ENCODE measurements around the gene STK10.

STK10 gene

DNA sequence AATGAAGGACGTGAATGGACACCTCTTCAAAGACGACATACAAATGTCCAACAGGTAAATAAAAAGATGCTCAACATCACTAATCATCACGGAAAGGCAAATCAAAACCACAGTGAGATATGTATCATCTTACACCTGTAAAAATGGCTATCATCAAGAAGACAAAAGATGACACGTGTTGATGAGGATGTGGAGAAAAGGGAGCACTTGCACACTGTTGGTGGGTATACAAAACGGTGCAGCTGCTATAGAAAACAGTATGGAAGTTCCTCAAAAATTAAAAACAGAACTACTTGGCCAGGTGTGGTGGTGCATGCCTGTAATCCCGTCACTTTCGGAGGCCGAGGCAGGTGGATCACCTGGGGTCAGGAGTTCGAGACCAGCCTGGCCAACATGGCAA, 47.9 kb downstream of the STK10 start:
- no peaks in the 10 kb centered on the region for H3K4me1 ChIP-seq (ENCODE audit: insufficient read depth, low read length)
- H4K20me1 ChIP-seq (ENCODE audit: insufficient read depth, low read length), result peaks cover 8% of the 10 kb centered on the region; the same call in 1 of the 2 replicates
- H3K4me2 ChIP-seq (ENCODE audit: insufficient read depth, low read length), result no peak overlapping the region
- H3K9me3 ChIP-seq (ENCODE audit: insufficient read depth, low read length, severe bottlenecking), result no peaks in the 10 kb centered on the region
- no peak overlapping the region for H3K27ac ChIP-seq (ENCODE audit: low read length)
- no peak for DNase-seq
- ATAC-seq (ENCODE audit: insufficient read depth, low read depth), result no peak
- no peaks in the 10 kb centered on the region; the same call in 1 of the 2 replicates for H3K36me3 ChIP-seq (ENCODE audit: insufficient read depth, low read length)
- peaks cover 19% of the 10 kb centered on the region for H3K79me2 ChIP-seq (ENCODE audit: insufficient read depth, low read length)
- no peak overlapping the region for H2AFZ ChIP-seq (ENCODE audit: low read depth, low read length)
- no peak for TF ChIP-seq EZH2 (IDR thresholded peaks at IDR 0.05; ENCODE audit: borderline replicate concordance, low read depth, low read length, severe bottlenecking)
- TF ChIP-seq, protein P1, sequence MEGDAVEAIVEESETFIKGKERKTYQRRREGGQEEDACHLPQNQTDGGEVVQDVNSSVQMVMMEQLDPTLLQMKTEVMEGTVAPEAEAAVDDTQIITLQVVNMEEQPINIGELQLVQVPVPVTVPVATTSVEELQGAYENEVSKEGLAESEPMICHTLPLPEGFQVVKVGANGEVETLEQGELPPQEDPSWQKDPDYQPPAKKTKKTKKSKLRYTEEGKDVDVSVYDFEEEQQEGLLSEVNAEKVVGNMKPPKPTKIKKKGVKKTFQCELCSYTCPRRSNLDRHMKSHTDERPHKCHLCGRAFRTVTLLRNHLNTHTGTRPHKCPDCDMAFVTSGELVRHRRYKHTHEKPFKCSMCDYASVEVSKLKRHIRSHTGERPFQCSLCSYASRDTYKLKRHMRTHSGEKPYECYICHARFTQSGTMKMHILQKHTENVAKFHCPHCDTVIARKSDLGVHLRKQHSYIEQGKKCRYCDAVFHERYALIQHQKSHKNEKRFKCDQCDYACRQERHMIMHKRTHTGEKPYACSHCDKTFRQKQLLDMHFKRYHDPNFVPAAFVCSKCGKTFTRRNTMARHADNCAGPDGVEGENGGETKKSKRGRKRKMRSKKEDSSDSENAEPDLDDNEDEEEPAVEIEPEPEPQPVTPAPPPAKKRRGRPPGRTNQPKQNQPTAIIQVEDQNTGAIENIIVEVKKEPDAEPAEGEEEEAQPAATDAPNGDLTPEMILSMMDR (IDR thresholded peaks at IDR 0.05; ENCODE audit: borderline replicate concordance, extremely low read depth, low read length, poor library complexity, severe bottlenecking), result no peak
- H3K9ac ChIP-seq (ENCODE audit: low read depth, low read length), result no peak overlapping the region
- no peak overlapping the region for H3K4me3 ChIP-seq (ENCODE audit: low read depth in 1 of 2, low read length in 2 of 2)
- no peaks in the 10 kb centered on the region for H3K27me3 ChIP-seq (ENCODE audit: insufficient read depth, low read length, poor library complexity)

DNA sequence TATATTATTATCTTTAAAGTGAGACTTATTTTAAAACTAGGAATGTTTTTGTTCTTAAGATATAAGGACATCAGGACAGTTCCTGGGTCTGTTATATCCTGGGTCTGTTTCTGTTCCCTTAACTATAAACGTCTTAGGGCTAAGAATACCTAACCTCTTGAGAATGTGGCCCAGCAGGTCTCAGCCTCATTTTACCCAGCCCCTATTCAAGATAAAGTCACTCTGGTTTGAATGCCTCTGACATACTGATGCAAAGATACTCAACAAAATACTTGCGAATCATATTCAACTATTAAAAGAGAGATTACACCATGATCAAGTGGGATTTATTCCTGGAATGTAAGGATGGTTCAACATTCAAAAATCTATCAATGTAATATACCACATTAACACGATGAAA, 51.0 kb downstream of the STK10 start:
- Histone ChIP-seq H3K27me3 (ENCODE audit: insufficient read depth, low read length, poor library complexity) (no peaks in the 10 kb centered on the region), H3K27ac (ENCODE audit: low read length) (no peak overlapping the region), H3K36me3 (ENCODE audit: insufficient read depth, low read length) (peaks cover 10% of the 10 kb centered on the region), H2AFZ (ENCODE audit: low read depth, low read length) (no peak overlapping the region), H4K20me1 (ENCODE audit: insufficient read depth, low read length) (no peaks in the 10 kb centered on the region; the same call in 1 of the 2 replicates), H3K4me1 (ENCODE audit: insufficient read depth, low read length) (0 out of 2 replicates have a peak, but pooled peaks cover 4% of the 10 kb centered on the region), H3K9ac (ENCODE audit: low read depth, low read length) (no peak overlapping the region), H3K4me2 (ENCODE audit: insufficient read depth, low read length) (no peak overlapping the region), H3K9me3 (ENCODE audit: insufficient read depth, low read length, severe bottlenecking) (no peaks in the 10 kb centered on the region), H3K79me2 (ENCODE audit: insufficient read depth, low read length) (peaks cover 11% of the 10 kb centered on the region), H3K4me3 (ENCODE audit: low read depth in 1 of 2, low read length in 2 of 2) (no peak overlapping the region)
- no peak for ATAC-seq (ENCODE audit: insufficient read depth, low read depth)
- DNase-seq, result no peak
- TF ChIP-seq, protein P1 (IDR thresholded peaks at IDR 0.05; ENCODE audit: borderline replicate concordance, extremely low read depth, low read length, poor library complexity, severe bottlenecking), result no peak
- no peak for TF ChIP-seq EZH2 (IDR thresholded peaks at IDR 0.05; ENCODE audit: borderline replicate concordance, low read depth, low read length, severe bottlenecking)

DNA sequence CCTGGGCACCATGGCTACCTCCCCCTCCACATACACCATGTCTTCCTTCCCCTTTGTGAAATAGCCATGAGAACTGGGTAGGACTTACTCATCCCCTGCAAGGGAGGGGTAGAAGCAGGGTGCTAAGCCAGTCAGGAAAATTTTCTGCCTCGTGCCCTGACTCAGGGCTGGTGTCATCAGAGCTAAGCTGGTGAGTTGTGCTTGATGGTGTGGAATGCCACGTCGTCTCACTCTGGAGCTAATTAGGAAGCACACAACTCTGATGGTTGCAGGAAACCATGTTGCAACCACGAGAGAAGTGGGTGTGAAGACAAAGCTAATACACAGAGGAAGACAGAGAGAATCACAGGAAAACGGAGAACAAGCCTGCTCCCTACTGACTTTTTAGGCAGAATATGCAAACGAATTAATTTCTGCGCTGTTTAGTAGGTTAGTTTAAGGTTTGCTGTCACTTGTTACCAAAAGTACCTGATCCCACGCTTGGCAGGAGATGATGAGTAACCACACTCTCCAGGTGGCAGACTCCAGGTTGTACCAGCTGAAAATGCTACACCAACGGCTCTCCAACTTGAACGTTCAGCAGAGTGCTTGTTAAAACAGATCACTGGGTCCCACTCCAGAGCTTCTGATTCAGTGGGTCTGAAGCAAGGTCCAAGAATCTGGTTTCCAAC, 54.5 kb downstream of the STK10 start:
- no peaks in the 10 kb centered on the region for H3K27me3 ChIP-seq (ENCODE audit: insufficient read depth, low read length, poor library complexity)
- no peak for DNase-seq
- no peak overlapping the region for H3K27ac ChIP-seq (ENCODE audit: low read length)
- no peak overlapping the region for H3K9ac ChIP-seq (ENCODE audit: low read depth, low read length)
- ATAC-seq (ENCODE audit: insufficient read depth, low read depth), result peak; percentile 33; the same call in 2 of the 3 replicates
- H3K79me2 ChIP-seq (ENCODE audit: insufficient read depth, low read length), result peaks cover 9% of the 10 kb centered on the region
- H3K4me1 ChIP-seq (ENCODE audit: insufficient read depth, low read length), result 0 out of 2 replicates have a peak, but pooled peaks cover 4% of the 10 kb centered on the region
- H4K20me1 ChIP-seq (ENCODE audit: insufficient read depth, low read length), result peaks cover 4% of the 10 kb centered on the region; the same call in 1 of the 2 replicates
- TF ChIP-seq EZH2 (IDR thresholded peaks at IDR 0.05; ENCODE audit: borderline replicate concordance, low read depth, low read length, severe bottlenecking), result no peak
- TF ChIP-seq, protein P1 (IDR thresholded peaks at IDR 0.05; ENCODE audit: borderline replicate concordance, extremely low read depth, low read length, poor library complexity, severe bottlenecking), result no peak
- H3K36me3 ChIP-seq (ENCODE audit: insufficient read depth, low read length), result peaks cover 18% of the 10 kb centered on the region
- no peak overlapping the region for H2AFZ ChIP-seq (ENCODE audit: low read depth, low read length)
- no peak overlapping the region for H3K4me3 ChIP-seq (ENCODE audit: low read depth in 1 of 2, low read length in 2 of 2)
- H3K9me3 ChIP-seq (ENCODE audit: insufficient read depth, low read length, severe bottlenecking), result no peaks in the 10 kb centered on the region
- H3K4me2 ChIP-seq (ENCODE audit: insufficient read depth, low read length), result no peak overlapping the region
